K562 (cell line): ENCODE data around the gene SP6. TPM values are rescaled to one million over a fixed set of nuclear protein-coding genes. Genes with fewer than 3 reads are reported as not detected.

Experiments
- ATAC-seq: fragments of 200-7000 bp; cut with Tn5 transposase; 3 replicates; pipeline ENCODE4 v1.9.1; 2020; ENCODE audit warnings: moderate library complexity
- BruUV-seq: library from RNA; stranded (reverse); fragments of 400-500 nt; replicated peaks from 2 replicates; lab custom pipeline; 2021; lab: Mats Ljungman, UMichigan
- CTCF ChIA-PET: fragments of 300-600 bp; formaldehyde crosslinking; extraction: SDS; loops from one replicate; lab custom pipeline; 2021; ENCODE audit warnings: low intra/inter-chr PET ratio; lab: Yijun Ruan, JAX
- POLR2A ChIA-PET: fragments of 300-600, 350-650 bp; sonication (Branson Sonifier 250); formaldehyde crosslinking; extraction: SDS; loops from one replicate; lab custom pipeline; 2021; ENCODE audit warnings: antibody characterized with exemption, inconsistent platforms; lab: Yijun Ruan, JAX
- DNase-seq, 4 experiments: peaks; one replicate each; pipeline versions ENCODE4 v3.0.0 to v3.0.0-alpha.2; 2011 to 2018; ENCODE audit warnings: low spot score in 3 of 4, mixed read lengths in 3 of 4; ENCODE audit errors: extremely low read depth in 1 of 4
- FAIRE-seq: peaks from 2 replicates; lab custom pipeline; 2011; peaks lifted over from hg19 to GRCh38; lab: Jason Lieb, UNC
- H2AFZ ChIP-seq: 2 replicates; pipeline ENCODE4 v1.6.0; 2011; ENCODE audit warnings: low read depth, low read length, control low read depth, inconsistent platforms
- H3K27ac ChIP-seq: fragments of 200-600 bp; 3 replicates; pipeline ENCODE4 v1.8.0; 2011; ENCODE audit warnings: low read depth, mild to moderate bottlenecking, control low read depth, inconsistent platforms, low read length, moderate library complexity, mixed read lengths; ENCODE audit errors: extremely low read depth
- H3K27me3 ChIP-seq, 2 experiments: fragments of 300-600 bp in 1 of 2; 2 replicates in 1 of 2; 3 replicates in 1 of 2; pipeline versions ENCODE4 v1.6.0 to v1.8.0; 2011; ENCODE audit warnings: inconsistent platforms in 2 of 2, low read length in 2 of 2, mild to moderate bottlenecking in 1 of 2, mixed read lengths in 1 of 2, moderate library complexity in 1 of 2; ENCODE audit not compliant: control insufficient read depth in 2 of 2, insufficient read depth in 2 of 2
- H3K36me3 ChIP-seq: fragments of 300-600 bp; 3 replicates; pipeline ENCODE4 v1.8.0; 2011; ENCODE audit warnings: mild to moderate bottlenecking, low read length, inconsistent platforms; ENCODE audit not compliant: control insufficient read depth, insufficient read depth
- H3K4me1 ChIP-seq, 2 experiments: fragments of 200-600 bp in 1 of 2; replicated peaks in 1 of 2; 2 replicates in 1 of 2; 3 replicates in 1 of 2; pipeline versions ENCODE4 v1.5.1 to v1.8.0; 2011; ENCODE audit warnings: inconsistent platforms in 2 of 2, low read length in 2 of 2, mild to moderate bottlenecking in 1 of 2, mixed read lengths in 1 of 2, moderate library complexity in 1 of 2; ENCODE audit not compliant: control insufficient read depth in 2 of 2, insufficient read depth in 2 of 2
- H3K4me2 ChIP-seq: 2 replicates; pipeline ENCODE4 v1.6.1; 2011; ENCODE audit warnings: low read length, control low read depth, inconsistent platforms, mixed read lengths; ENCODE audit not compliant: insufficient read depth
- H3K4me3 ChIP-seq: fragments of 200-600 bp; sonication (generic), shearing (Covaris generic); 2 replicates; pipeline ENCODE4 v1.5.1; 2016; ENCODE audit warnings: control low read depth, inconsistent platforms
- H3K79me2 ChIP-seq: fragments of 200-600 bp; 3 replicates; pipeline ENCODE4 v1.8.0; 2011; ENCODE audit warnings: low read length, inconsistent platforms; ENCODE audit not compliant: control insufficient read depth, insufficient read depth
- H3K9ac ChIP-seq, 2 experiments: 2 replicates each; pipeline versions ENCODE4 v1.6.0 to v1.6.1; 2011; ENCODE audit warnings: low read depth in 2 of 2, low read length in 2 of 2, control low read depth in 1 of 2, inconsistent platforms in 1 of 2, mild to moderate bottlenecking in 1 of 2, mixed read lengths in 1 of 2; ENCODE audit not compliant: insufficient read depth in 1 of 2
- H3K9me1 ChIP-seq: one replicate; pipeline ENCODE4 v1.6.0; 2011; ENCODE audit warnings: inconsistent platforms, mild to moderate bottlenecking, low read length, moderate library complexity; ENCODE audit not compliant: control insufficient read depth, insufficient read depth
- H3K9me3 ChIP-seq: replicated peaks from 2 replicates; pipeline ENCODE4 v1.5.1; 2011; ENCODE audit warnings: low read depth, low read length, inconsistent platforms; ENCODE audit not compliant: control insufficient read depth, insufficient read depth
- H4K20me1 ChIP-seq: replicated peaks from 2 replicates; pipeline ENCODE4 v1.6.1; 2011; ENCODE audit warnings: low read length, inconsistent platforms, mixed read lengths; ENCODE audit not compliant: control insufficient read depth, insufficient read depth
- ADNP ChIP-seq: fragments of 200-800 bp; sonication (Bioruptor generic); IDR thresholded peaks from 2 replicates; pipeline ENCODE4 v1.6.1; 2016; ENCODE audit warnings: missing genetic modification characterization, missing compliant biosample characterization
- CBFB ChIP-seq: sonication (generic); formaldehyde crosslinking; IDR thresholded peaks from 2 replicates; pipeline ENCODE4 v1.4.0; 2020; ENCODE audit warnings: mild to moderate bottlenecking, missing genetic modification reagents
- CCAR2 ChIP-seq: fragments of 200-400 bp; formaldehyde crosslinking; IDR thresholded peaks from 2 replicates; pipeline ENCODE4 v1.6.1; 2017; ENCODE audit warnings: mild to moderate bottlenecking, low read depth, low read length
- CHCHD3 ChIP-seq: fragments of 250-450 bp; sonication (Bioruptor Pico); IDR thresholded peaks from 2 replicates; pipeline ENCODE4 v2.1.2; 2022; ENCODE audit warnings: mild to moderate bottlenecking
- JUNB ChIP-seq: fragments of 450-650 bp; formaldehyde crosslinking; conservative IDR thresholded peaks from 2 replicates; pipeline ENCODE4 v1.4.0; 2020; ENCODE audit warnings: mild to moderate bottlenecking
- KHSRP ChIP-seq: fragments of 450-650 bp; IDR thresholded peaks from 2 replicates; pipeline ENCODE4 v1.6.1; 2017
- PCBP1 ChIP-seq: fragments of 200-400 bp; formaldehyde crosslinking; IDR thresholded peaks from 2 replicates; pipeline ENCODE4 v1.6.1; 2018; ENCODE audit warnings: mild to moderate bottlenecking, low read depth, low read length; ENCODE audit not compliant: poor library complexity, severe bottlenecking
- SFPQ ChIP-seq: fragments of 200-400 bp; formaldehyde crosslinking; IDR thresholded peaks from 2 replicates; pipeline ENCODE4 v1.6.1; 2017; ENCODE audit warnings: mild to moderate bottlenecking, low read depth, low read length, moderate library complexity
- TBP ChIP-seq: optimal IDR thresholded peaks from 2 replicates; pipeline ENCODE3; 2011; ENCODE audit warnings: low read depth, low read length, improper control_type of control experiment
- ZNF699 ChIP-seq: fragments of 250-450 bp; sonication (Bioruptor Pico); IDR thresholded peaks from 2 replicates; pipeline ENCODE4 v1.8.0; 2021; ENCODE audit warnings: mild to moderate bottlenecking, moderate library complexity; ENCODE audit not compliant: insufficient replicate concordance
- WGBS: fragments of 100-300 bp; shearing (Covaris generic); methylation state at CpG from one replicate; pipeline ENCODE4 v1.1.6; 2016; ENCODE audit warnings: low coverage, mixed read lengths; ENCODE audit not compliant: insufficient coverage; ENCODE audit errors: missing lambda C conversion rate; 5-methylcytosine and 5-hydroxymethylcytosine counted together
- in situ Hi-C: fragments of 300-500 bp; cut with MboI; formaldehyde crosslinking; loops from 4 replicates; pipeline ENCODE4 v1.15.0; 2018; ENCODE audit warnings: inconsistent platforms, mixed read lengths
- intact Hi-C: fragments of 100-400 bp; cut with micrococcal nuclease; formaldehyde crosslinking; loops from 2 replicates; pipeline ENCODE4 v1.14.2; 2022
- polyA plus RNA-seq, 8 experiments: library from polyadenylated mRNA; depleted of rRNA in 4 of 8; stranded (reverse) in 5 of 8; unstranded in 3 of 8; fragments of >200 nt; fragmentation: Nextera tagmentation in 2 of 8; fragmentation: Illumina TruSeq in 1 of 8; extraction: Ambion mirVana in 2 of 8; extraction: Trizol in 1 of 8; gene quantifications; 2 replicates each; pipeline versions ENCODE4 v1.2.1 to v1.2.3, GENCODE V29; 2011 to 2014; ENCODE audit warnings: inconsistent platforms in 1 of 8, missing spikeins in 1 of 8
- total RNA-seq, 7 experiments: library from RNA; depleted of rRNA in 6 of 7; stranded (reverse); fragments of >200 nt in 6 of 7; fragmentation: Illumina TruSeq in 2 of 7; extraction: Trizol in 2 of 7; gene quantifications; 2 replicates each; pipeline versions ENCODE4 v1.2.1 to v1.2.3, GENCODE V29; 2011 to 2021; ENCODE audit warnings: low replicate concordance in 1 of 7
- TF ChIP-seq, protein P1 (sequence below): fragments of 450-650 bp; IDR thresholded peaks from 2 replicates; pipeline ENCODE4 v1.6.1; 2016; ENCODE audit warnings: antibody characterized with exemption
- TF ChIP-seq, protein P2 (sequence below): sonication (generic); formaldehyde crosslinking; IDR thresholded peaks from 2 replicates; pipeline ENCODE4 v1.8.1; 2023; ENCODE audit warnings: mild to moderate bottlenecking, missing genetic modification reagents
- TF ChIP-seq, protein P3 (sequence below), 2 experiments: fragments of 250-450 bp in 1 of 2; fragments of 450-650 bp in 1 of 2; sonication (Bioruptor Pico) in 1 of 2; IDR thresholded peaks; 2 replicates each; pipeline versions ENCODE4 v1.6.1 to v1.8.0; 2016 to 2021; ENCODE audit warnings: mild to moderate bottlenecking in 2 of 2, moderate library complexity in 2 of 2, missing compliant biosample characterization in 1 of 2, missing genetic modification characterization in 1 of 2

The SP6 gene
- total and polyA plus RNA-seq, 9 of the 15 experiments (the other 6 are each of a cell fraction or from before 2014, with no cell fraction given), result 0.11 to 7.9 (median 2.2) TPM

DNA sequence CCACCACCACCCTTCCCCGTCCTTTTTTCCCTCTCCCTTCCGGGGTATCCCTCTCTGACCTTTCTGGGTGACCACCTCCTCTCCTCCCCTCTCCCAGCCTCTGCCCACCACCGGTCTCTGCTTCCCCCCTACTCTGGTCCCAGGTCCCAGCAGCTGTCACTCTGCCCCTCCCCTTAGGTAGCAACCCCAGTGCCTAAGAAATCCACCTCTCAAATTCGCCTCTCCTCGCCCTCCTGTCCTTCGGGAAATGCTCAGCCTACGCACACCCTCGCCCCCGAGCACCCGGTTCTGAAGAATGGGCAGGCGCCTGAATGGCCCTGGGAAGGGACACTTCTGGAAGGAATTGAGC, 775 bp upstream of the SP6 start (continued):
- no peak for TF ChIP-seq SFPQ
- no peak for TF ChIP-seq ADNP (tag)
- TF ChIP-seq, protein P1, sequence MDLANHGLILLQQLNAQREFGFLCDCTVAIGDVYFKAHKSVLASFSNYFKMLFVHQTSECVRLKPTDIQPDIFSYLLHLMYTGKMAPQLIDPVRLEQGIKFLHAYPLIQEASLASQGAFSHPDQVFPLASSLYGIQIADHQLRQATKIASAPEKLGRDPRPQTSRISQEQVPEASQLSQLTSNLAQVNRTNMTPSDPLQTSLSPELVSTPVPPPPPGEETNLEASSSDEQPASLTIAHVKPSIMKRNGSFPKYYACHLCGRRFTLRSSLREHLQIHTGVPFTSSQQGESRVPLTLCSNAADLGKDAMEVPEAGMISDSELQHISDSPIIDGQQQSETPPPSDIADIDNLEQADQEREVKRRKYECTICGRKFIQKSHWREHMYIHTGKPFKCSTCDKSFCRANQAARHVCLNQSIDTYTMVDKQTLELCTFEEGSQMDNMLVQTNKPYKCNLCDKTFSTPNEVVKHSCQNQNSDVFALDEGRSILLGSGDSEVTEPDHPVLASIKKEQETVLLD, result no peak

- intact Hi-C loops, result no loop called here
- peak overlapping the region; percentile 25; the same call in 1 of the 3 replicates for H3K27ac ChIP-seq
- peak overlapping the region; percentile 43 for H3K4me3 ChIP-seq
- H4K20me1 ChIP-seq, result no peaks in the 10 kb centered on the region
- H3K27me3 ChIP-seq, result peaks cover 0 to 2% of the 10 kb centered on the region in 2 experiments; a peak in 1 of 5 replicates
- CTCF ChIA-PET, result interaction anchor here (1.6 kb wide), 1 partner anchor 40 kb away, joined by 11 read pairs; no protein-coding TSS in a partner anchor
- H3K4me1 ChIP-seq, result peaks cover 33 to 45% of the 10 kb centered on the region in 2 experiments; a peak in 4 of 5 replicates
- no TSS peak for BruUV-seq
- 51% methylated on average over 9 of the region's 9 CpGs for WGBS
- peak; percentile 35 for FAIRE-seq
- peaks cover 18% of the 10 kb centered on the region for H3K79me2 ChIP-seq
- in situ Hi-C loops, result no loop called here
- H3K36me3 ChIP-seq, result no peaks in the 10 kb centered on the region; the same call in 2 of the 3 replicates
- ATAC-seq, result peak; percentile 2; the same call in 1 of the 3 replicates
- peak overlapping the region; percentile 86 for H3K4me2 ChIP-seq
- peak overlapping the region; percentile 67 to 92 for H3K9ac ChIP-seq
- DNase-seq, result no peak
- peak overlapping the region; percentile 69 for H2AFZ ChIP-seq
- H3K9me1 ChIP-seq, result no peaks in the 10 kb centered on the region
- POLR2A ChIA-PET, result interaction anchor here (0.6 to 2.2 kb wide), 10 partner anchors 9 to 133 kb away, joined by 3 to 10 read pairs (median 3); partner anchors contain the start of gene SP2
- H3K9me3 ChIP-seq, result no peaks in the 10 kb centered on the region
- no peak for TF ChIP-seq KHSRP
- no peak for TF ChIP-seq JUNB (CRISPR knock-in tag)
- no peak for TF ChIP-seq ZNF699 (CRISPR knock-in tag)
- no peak for TF ChIP-seq CBFB (CRISPR knock-in tag)
- TF ChIP-seq PCBP1, result no peak
- no peak for TF ChIP-seq CHCHD3 (CRISPR knock-in tag)
- TF ChIP-seq, protein P2, sequence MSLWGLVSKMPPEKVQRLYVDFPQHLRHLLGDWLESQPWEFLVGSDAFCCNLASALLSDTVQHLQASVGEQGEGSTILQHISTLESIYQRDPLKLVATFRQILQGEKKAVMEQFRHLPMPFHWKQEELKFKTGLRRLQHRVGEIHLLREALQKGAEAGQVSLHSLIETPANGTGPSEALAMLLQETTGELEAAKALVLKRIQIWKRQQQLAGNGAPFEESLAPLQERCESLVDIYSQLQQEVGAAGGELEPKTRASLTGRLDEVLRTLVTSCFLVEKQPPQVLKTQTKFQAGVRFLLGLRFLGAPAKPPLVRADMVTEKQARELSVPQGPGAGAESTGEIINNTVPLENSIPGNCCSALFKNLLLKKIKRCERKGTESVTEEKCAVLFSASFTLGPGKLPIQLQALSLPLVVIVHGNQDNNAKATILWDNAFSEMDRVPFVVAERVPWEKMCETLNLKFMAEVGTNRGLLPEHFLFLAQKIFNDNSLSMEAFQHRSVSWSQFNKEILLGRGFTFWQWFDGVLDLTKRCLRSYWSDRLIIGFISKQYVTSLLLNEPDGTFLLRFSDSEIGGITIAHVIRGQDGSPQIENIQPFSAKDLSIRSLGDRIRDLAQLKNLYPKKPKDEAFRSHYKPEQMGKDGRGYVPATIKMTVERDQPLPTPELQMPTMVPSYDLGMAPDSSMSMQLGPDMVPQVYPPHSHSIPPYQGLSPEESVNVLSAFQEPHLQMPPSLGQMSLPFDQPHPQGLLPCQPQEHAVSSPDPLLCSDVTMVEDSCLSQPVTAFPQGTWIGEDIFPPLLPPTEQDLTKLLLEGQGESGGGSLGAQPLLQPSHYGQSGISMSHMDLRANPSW, result no peak
- TF ChIP-seq TBP, result no peak
- TF ChIP-seq, protein P3, sequence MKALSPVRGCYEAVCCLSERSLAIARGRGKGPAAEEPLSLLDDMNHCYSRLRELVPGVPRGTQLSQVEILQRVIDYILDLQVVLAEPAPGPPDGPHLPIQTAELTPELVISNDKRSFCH (CRISPR knock-in tag; IDR thresholded peaks at IDR 0.05), result no peak
- TF ChIP-seq, protein P3 (tag; IDR thresholded peaks at IDR 0.05), result no peak
- no peak for TF ChIP-seq CCAR2
Observed at GRCh38 chr17:47850373-47850691, 631 bp downstream of the SP6 start.
